ENCODE data around the gene CAMKMT. TPM values are rescaled to one million over a fixed set of nuclear protein-coding genes. Genes with fewer than 3 reads are reported as not detected.

CAMKMT gene
- total RNA-seq, 5 donors from 2014 or later (not counting 1 experiment from before 2014, with no cell fraction given) = 11.9 to 20.2 (median 16.5) TPM

GRCh38 chr2:44767691-44768090 lies 405.9 kb downstream of the CAMKMT start:
- POLR2A ChIA-PET = no interaction called here
- H3K9me3 ChIP-seq = no peaks in the 10 kb centered on the region
- 86% methylated on average over 8 of the region's 8 CpGs for WGBS (ENCODE audit: insufficient coverage)
- peaks cover 4% of the 10 kb centered on the region in 2 experiments for H3K27me3 ChIP-seq (replicated peaks in 1 of 2; ENCODE audit: control insufficient read depth in 2 of 2, extremely low read depth in 1 of 2, insufficient read depth in 2 of 2, low read length in 1 of 2)
- peaks cover 0 to 3% of the 10 kb centered on the region in 2 donors for H3K36me3 ChIP-seq (ENCODE audit: control insufficient read depth in 2 of 2, extremely low read depth in 1 of 2, insufficient read depth in 1 of 2, low read length in 1 of 2)
- Mint-ChIP-seq H3K4me1 (no peaks in the 10 kb centered on the region), H3K27ac (no peak overlapping the region), H3K27me3 (peaks cover 1 to 19% of the 10 kb centered on the region in 2 donors), H3K4me3 (no peak overlapping the region), H3K36me3 (peaks cover 36% of the 10 kb centered on the region), H3K9me3 (no peaks in the 10 kb centered on the region)
- CTCF ChIA-PET = no interaction called here
- H3K27ac ChIP-seq (ENCODE audit: low read length) = no peak overlapping the region
- no peak for ATAC-seq (replicated peaks in 1 of 4)
- no peaks in the 10 kb centered on the region for H3K4me1 ChIP-seq (ENCODE audit: control insufficient read depth in 1 of 2, extremely low read depth in 1 of 2, insufficient read depth in 2 of 2, low read length in 2 of 2)
- DNase-seq = no peak
- H3K4me3 ChIP-seq (ENCODE audit: control insufficient read depth in 1 of 2, extremely low read depth in 1 of 2, low read length in 1 of 2) = no peak overlapping the region

GRCh38 chr2:44768438-44769236 lies 406.9 kb downstream of the CAMKMT start:
- POLR2A ChIA-PET = no interaction called here
- H3K36me3 ChIP-seq (ENCODE audit: control insufficient read depth in 2 of 2, extremely low read depth in 1 of 2, insufficient read depth in 1 of 2, low read length in 1 of 2) = no peaks in the 10 kb centered on the region
- ATAC-seq (replicated peaks in 1 of 4) = no peak
- Mint-ChIP-seq H3K9me3 (no peaks in the 10 kb centered on the region), H3K36me3 (peaks cover 41% of the 10 kb centered on the region), H3K4me3 (no peak overlapping the region), H3K4me1 (no peaks in the 10 kb centered on the region), H3K27ac (no peak overlapping the region), H3K27me3 (peaks cover 1 to 15% of the 10 kb centered on the region in 2 donors)
- no peaks in the 10 kb centered on the region for H3K9me3 ChIP-seq
- WGBS (ENCODE audit: insufficient coverage) = 41% methylated on average over 28 of the region's 42 CpGs
- no peak for DNase-seq
- no peak overlapping the region for H3K27ac ChIP-seq (ENCODE audit: low read length)
- H3K4me1 ChIP-seq (ENCODE audit: control insufficient read depth in 1 of 2, extremely low read depth in 1 of 2, insufficient read depth in 2 of 2, low read length in 2 of 2) = no peaks in the 10 kb centered on the region
- no peak overlapping the region for H3K4me3 ChIP-seq (ENCODE audit: control insufficient read depth in 1 of 2, extremely low read depth in 1 of 2, low read length in 1 of 2)
- peaks cover 4% of the 10 kb centered on the region in 2 experiments for H3K27me3 ChIP-seq (replicated peaks in 1 of 2; ENCODE audit: control insufficient read depth in 2 of 2, extremely low read depth in 1 of 2, insufficient read depth in 2 of 2, low read length in 1 of 2)
- CTCF ChIA-PET = no interaction called here

GRCh38 chr2:44769349-44770011 lies 407.7 kb downstream of the CAMKMT start:
- POLR2A ChIA-PET = no interaction called here
- Mint-ChIP-seq H3K4me3 (no peak overlapping the region), H3K9me3 (no peaks in the 10 kb centered on the region), H3K36me3 (peaks cover 38% of the 10 kb centered on the region), H3K27me3 (peaks cover 1 to 12% of the 10 kb centered on the region in 2 donors), H3K27ac (no peak overlapping the region), H3K4me1 (no peaks in the 10 kb centered on the region)
- peaks cover 4% of the 10 kb centered on the region in 2 experiments for H3K27me3 ChIP-seq (replicated peaks in 1 of 2; ENCODE audit: control insufficient read depth in 2 of 2, extremely low read depth in 1 of 2, insufficient read depth in 2 of 2, low read length in 1 of 2)
- DNase-seq (no peak), ATAC-seq (replicated peaks in 1 of 4) (no peak)
- no CpG with 5 or more reads among the region's 9 CpGs for WGBS (ENCODE audit: insufficient coverage)
- no peak overlapping the region for H3K27ac ChIP-seq (ENCODE audit: low read length)
- CTCF ChIA-PET = no interaction called here
- H3K9me3 ChIP-seq = no peaks in the 10 kb centered on the region
- no peak overlapping the region for H3K4me3 ChIP-seq (ENCODE audit: control insufficient read depth in 1 of 2, extremely low read depth in 1 of 2, low read length in 1 of 2)
- no peaks in the 10 kb centered on the region for H3K36me3 ChIP-seq (ENCODE audit: control insufficient read depth in 2 of 2, extremely low read depth in 1 of 2, insufficient read depth in 1 of 2, low read length in 1 of 2)
- no peaks in the 10 kb centered on the region for H3K4me1 ChIP-seq (ENCODE audit: control insufficient read depth in 1 of 2, extremely low read depth in 1 of 2, insufficient read depth in 2 of 2, low read length in 2 of 2)

GRCh38 chr2:44770221-44771195 lies 408.8 kb downstream of the CAMKMT start:
- Histone ChIP-seq H3K4me3 (ENCODE audit: control insufficient read depth in 1 of 2, extremely low read depth in 1 of 2, low read length in 1 of 2) (no peak overlapping the region), H3K9me3 (no peaks in the 10 kb centered on the region), H3K27me3 (replicated peaks in 1 of 2; ENCODE audit: control insufficient read depth in 2 of 2, extremely low read depth in 1 of 2, insufficient read depth in 2 of 2, low read length in 1 of 2) (peaks cover 4% of the 10 kb centered on the region in 2 experiments), H3K27ac (ENCODE audit: low read length) (no peak overlapping the region), H3K4me1 (ENCODE audit: control insufficient read depth in 1 of 2, extremely low read depth in 1 of 2, insufficient read depth in 2 of 2, low read length in 2 of 2) (no peaks in the 10 kb centered on the region), H3K36me3 (ENCODE audit: control insufficient read depth in 2 of 2, extremely low read depth in 1 of 2, insufficient read depth in 1 of 2, low read length in 1 of 2) (no peaks in the 10 kb centered on the region)
- DNase-seq = no peak
- WGBS (ENCODE audit: insufficient coverage) = 100% methylated on average over 1 of the region's 6 CpGs
- H3K4me3 Mint-ChIP-seq = no peak overlapping the region
- ChIA-PET POLR2A (no interaction called here), CTCF (no interaction called here)
- no peak overlapping the region for H3K27ac Mint-ChIP-seq
- peaks cover 1 to 12% of the 10 kb centered on the region in 2 donors for H3K27me3 Mint-ChIP-seq
- no peaks in the 10 kb centered on the region for H3K4me1 Mint-ChIP-seq
- ATAC-seq (replicated peaks in 1 of 4) = no peak
- no peaks in the 10 kb centered on the region for H3K9me3 Mint-ChIP-seq
- peaks cover 38% of the 10 kb centered on the region for H3K36me3 Mint-ChIP-seq

GRCh38 chr2:44771522-44771921 lies 409.8 kb downstream of the CAMKMT start:
- ChIA-PET CTCF (interaction anchor here in 1 of 2 donors (0.5 kb wide), 1 partner anchor 14 kb away, joined by 3 read pairs; no protein-coding TSS in a partner anchor), POLR2A (no interaction called here)
- H3K9me3 Mint-ChIP-seq = no peaks in the 10 kb centered on the region
- no peak overlapping the region for H3K4me3 ChIP-seq (ENCODE audit: control insufficient read depth in 1 of 2, extremely low read depth in 1 of 2, low read length in 1 of 2)
- no peak overlapping the region for H3K27ac Mint-ChIP-seq
- peaks cover 1 to 7% of the 10 kb centered on the region in 2 donors for H3K27me3 Mint-ChIP-seq
- WGBS (ENCODE audit: insufficient coverage) = 76% methylated on average over 2 of the region's 2 CpGs
- no peak overlapping the region for H3K27ac ChIP-seq (ENCODE audit: low read length)
- H3K4me1 Mint-ChIP-seq = no peaks in the 10 kb centered on the region
- peaks cover 4% of the 10 kb centered on the region in 2 experiments for H3K27me3 ChIP-seq (replicated peaks in 1 of 2; ENCODE audit: control insufficient read depth in 2 of 2, extremely low read depth in 1 of 2, insufficient read depth in 2 of 2, low read length in 1 of 2)
- no peaks in the 10 kb centered on the region for H3K36me3 ChIP-seq (ENCODE audit: control insufficient read depth in 2 of 2, extremely low read depth in 1 of 2, insufficient read depth in 1 of 2, low read length in 1 of 2)
- peaks cover 33% of the 10 kb centered on the region for H3K36me3 Mint-ChIP-seq
- DNase-seq = no peak
- no peaks in the 10 kb centered on the region for H3K9me3 ChIP-seq
- no peak overlapping the region for H3K4me3 Mint-ChIP-seq
- H3K4me1 ChIP-seq (ENCODE audit: control insufficient read depth in 1 of 2, extremely low read depth in 1 of 2, insufficient read depth in 2 of 2, low read length in 2 of 2) = no peaks in the 10 kb centered on the region
- no peak for ATAC-seq (replicated peaks in 1 of 4)

GRCh38 chr2:44772131-44772530 lies 410.4 kb downstream of the CAMKMT start:
- peaks cover 31% of the 10 kb centered on the region for H3K36me3 Mint-ChIP-seq
- no peak overlapping the region for H3K4me3 Mint-ChIP-seq
- Histone ChIP-seq H3K36me3 (ENCODE audit: control insufficient read depth in 2 of 2, extremely low read depth in 1 of 2, insufficient read depth in 1 of 2, low read length in 1 of 2) (no peaks in the 10 kb centered on the region), H3K4me3 (ENCODE audit: control insufficient read depth in 1 of 2, extremely low read depth in 1 of 2, low read length in 1 of 2) (no peak overlapping the region), H3K9me3 (no peaks in the 10 kb centered on the region), H3K4me1 (ENCODE audit: control insufficient read depth in 1 of 2, extremely low read depth in 1 of 2, insufficient read depth in 2 of 2, low read length in 2 of 2) (no peaks in the 10 kb centered on the region), H3K27me3 (replicated peaks in 1 of 2; ENCODE audit: control insufficient read depth in 2 of 2, extremely low read depth in 1 of 2, insufficient read depth in 2 of 2, low read length in 1 of 2) (peaks cover 4% of the 10 kb centered on the region in 2 experiments), H3K27ac (ENCODE audit: low read length) (no peak overlapping the region)
- WGBS (ENCODE audit: insufficient coverage) = no CpG with 5 or more reads among the region's 9 CpGs
- ChIA-PET POLR2A (no interaction called here), CTCF (interaction anchor here in 1 of 2 donors (0.5 kb wide), 1 partner anchor 15 kb away, joined by 3 read pairs; no protein-coding TSS in a partner anchor)
- no peaks in the 10 kb centered on the region for H3K4me1 Mint-ChIP-seq
- no peak overlapping the region for H3K27ac Mint-ChIP-seq
- ATAC-seq (replicated peaks in 1 of 4) = no peak
- no peaks in the 10 kb centered on the region for H3K9me3 Mint-ChIP-seq
- no peak for DNase-seq
- peaks cover 1 to 4% of the 10 kb centered on the region in 2 donors for H3K27me3 Mint-ChIP-seq

Data from T-cell (primary cell).